Measurements from ENCODE around the gene ARL2BP. TPM values are rescaled to one million over a fixed set of nuclear protein-coding genes. Genes with fewer than 3 reads are reported as not detected.
A peak's percentile ranks its signal among the peaks of the same experiment; 100 is the strongest.

ARL2BP gene
- total and polyA plus RNA-seq, 7 donors, result 28.6 to 85.6 (median 64.7) TPM

- no peak for DNase-seq
- no peaks in the 10 kb centered on the region for H3K36me3 ChIP-seq
- H3K27ac ChIP-seq, result peak overlapping the region in 1 of 4 donors; percentile 18
- peak overlapping the region; percentile 24 to 60 (median 52) for H3K4me3 ChIP-seq
- intact Hi-C loops (cut with DNase I), result no loop called here
- H3K9me3 ChIP-seq, result no peaks in the 10 kb centered on the region
- 16 to 20% methylated on average over 22 of the region's 22 CpGs for WGBS, 2 donors
- H3K27me3 ChIP-seq, result peaks cover 9 to 37% (median 26%) of the 10 kb centered on the region in 3 donors
- H3K4me1 ChIP-seq, result peaks cover 0 to 14% (median 13%) of the 10 kb centered on the region in 4 donors
- TF ChIP-seq POLR2A (IDR thresholded peaks at IDR 0.05) (no peak), POLR2AphosphoS5 (IDR thresholded peaks at IDR 0.05) (no peak), EP300 (IDR thresholded peaks at IDR 0.05) (no peak)
- TF ChIP-seq, protein P1, sequence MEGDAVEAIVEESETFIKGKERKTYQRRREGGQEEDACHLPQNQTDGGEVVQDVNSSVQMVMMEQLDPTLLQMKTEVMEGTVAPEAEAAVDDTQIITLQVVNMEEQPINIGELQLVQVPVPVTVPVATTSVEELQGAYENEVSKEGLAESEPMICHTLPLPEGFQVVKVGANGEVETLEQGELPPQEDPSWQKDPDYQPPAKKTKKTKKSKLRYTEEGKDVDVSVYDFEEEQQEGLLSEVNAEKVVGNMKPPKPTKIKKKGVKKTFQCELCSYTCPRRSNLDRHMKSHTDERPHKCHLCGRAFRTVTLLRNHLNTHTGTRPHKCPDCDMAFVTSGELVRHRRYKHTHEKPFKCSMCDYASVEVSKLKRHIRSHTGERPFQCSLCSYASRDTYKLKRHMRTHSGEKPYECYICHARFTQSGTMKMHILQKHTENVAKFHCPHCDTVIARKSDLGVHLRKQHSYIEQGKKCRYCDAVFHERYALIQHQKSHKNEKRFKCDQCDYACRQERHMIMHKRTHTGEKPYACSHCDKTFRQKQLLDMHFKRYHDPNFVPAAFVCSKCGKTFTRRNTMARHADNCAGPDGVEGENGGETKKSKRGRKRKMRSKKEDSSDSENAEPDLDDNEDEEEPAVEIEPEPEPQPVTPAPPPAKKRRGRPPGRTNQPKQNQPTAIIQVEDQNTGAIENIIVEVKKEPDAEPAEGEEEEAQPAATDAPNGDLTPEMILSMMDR (IDR thresholded peaks at IDR 0.05), result no peak
Measured at GRCh38 chr16:57284952-57285363, 39.9 kb downstream of the ARL2BP start.

GRCh38 chr16:57285379-57285778 is 40.3 kb downstream of the ARL2BP start:
- intact Hi-C loops (cut with DNase I), result no loop called here
- H3K9me3 ChIP-seq, result no peaks in the 10 kb centered on the region
- H3K27ac ChIP-seq, result no peak overlapping the region
- no peak overlapping the region for H3K4me3 ChIP-seq
- 77 to 81% methylated on average over 5 of the region's 5 CpGs for WGBS, 2 donors
- no peak for TF ChIP-seq EP300 (IDR thresholded peaks at IDR 0.05)
- DNase-seq, result no peak
- no peaks in the 10 kb centered on the region for H3K36me3 ChIP-seq
- H3K4me1 ChIP-seq, result peaks cover 0 to 14% (median 13%) of the 10 kb centered on the region in 4 donors
- peaks cover 9 to 37% (median 26%) of the 10 kb centered on the region in 3 donors for H3K27me3 ChIP-seq

GRCh38 chr16:57289391-57290257 is 44.6 kb downstream of the ARL2BP start:
- no peak overlapping the region for H3K27ac ChIP-seq
- WGBS, 2 donors, result 71 to 76% methylated on average over 14 of the region's 14 CpGs
- TF ChIP-seq POLR2AphosphoS5 (IDR thresholded peaks at IDR 0.05) (no peak), POLR2A (IDR thresholded peaks at IDR 0.05) (no peak)
- TF ChIP-seq, protein P1 (IDR thresholded peaks at IDR 0.05), result no peak

GRCh38 chr16:57297856-57298255 is 52.8 kb downstream of the ARL2BP start:
- H3K9me3 ChIP-seq, result no peaks in the 10 kb centered on the region
- no peaks in the 10 kb centered on the region for H3K27me3 ChIP-seq
- intact Hi-C loops (cut with DNase I), result loop anchor here (5.0 kb wide), 2 partner anchors 111 to 206 kb away; partner anchors contain the start of genes CPNE2, PSME3IP1 and RSPRY1
- peak; percentile 40 for DNase-seq
- H3K27ac ChIP-seq, result no peak overlapping the region
- H3K36me3 ChIP-seq, result no peaks in the 10 kb centered on the region
- peaks cover 0 to 16% (median 14%) of the 10 kb centered on the region in 4 donors for H3K4me1 ChIP-seq
- no peak overlapping the region for H3K4me3 ChIP-seq
- TF ChIP-seq POLR2A (IDR thresholded peaks at IDR 0.05) (no peak), POLR2AphosphoS5 (IDR thresholded peaks at IDR 0.05) (no peak), EP300 (IDR thresholded peaks at IDR 0.05) (no peak)
- TF ChIP-seq, protein P1 (IDR thresholded peaks at IDR 0.05), result no peak
- WGBS, 2 donors, result 15 to 54% methylated on average over 13 of the region's 13 CpGs

More at GRCh38 chr16:57289391-57290257, 44.6 kb downstream of the ARL2BP start:
- DNase-seq, result peak; percentile 29
- intact Hi-C loops (cut with DNase I), result no loop called here
- peaks cover 0 to 12% (median 8%) of the 10 kb centered on the region in 3 donors for H3K27me3 ChIP-seq
- no peaks in the 10 kb centered on the region for H3K9me3 ChIP-seq
- H3K4me1 ChIP-seq, result peaks cover 0 to 5% (median 4%) of the 10 kb centered on the region in 4 donors
- H3K36me3 ChIP-seq, result no peaks in the 10 kb centered on the region
- H3K4me3 ChIP-seq, result no peak overlapping the region

DNA sequence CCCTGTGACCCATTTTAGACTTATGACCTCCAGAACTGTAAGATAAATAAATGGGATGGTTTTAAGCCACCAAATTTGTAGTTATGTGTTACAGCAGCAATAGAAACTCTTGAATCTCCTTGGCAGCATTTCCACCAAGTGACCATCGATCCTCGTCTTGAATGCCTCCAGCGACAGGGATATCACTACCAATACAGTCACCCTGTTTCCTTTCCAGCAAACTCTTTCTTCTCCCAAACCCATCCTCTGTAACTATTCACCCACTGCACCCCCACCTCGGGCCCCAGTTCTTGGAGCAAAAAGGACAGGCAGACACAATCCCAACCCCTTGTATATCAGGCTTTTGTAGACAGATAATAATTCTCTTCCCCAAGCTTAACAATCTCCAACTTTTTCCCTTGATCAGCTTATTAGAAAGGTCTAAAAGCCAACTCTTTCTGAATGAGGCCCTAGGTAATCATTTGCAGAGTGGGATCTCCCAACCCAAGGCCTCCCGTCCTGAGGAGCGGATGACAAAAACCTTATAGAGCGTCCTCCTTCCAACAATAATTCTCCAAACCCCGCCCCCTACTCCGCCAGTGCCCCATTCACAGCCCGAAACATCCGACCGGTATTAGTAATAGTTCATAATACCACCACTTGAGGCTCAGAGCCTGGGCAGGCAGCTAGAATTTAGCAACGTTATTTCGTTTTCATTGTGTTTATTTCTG is 54.1 kb downstream of the ARL2BP start:
- H3K27ac ChIP-seq, result peak overlapping the region; percentile 83 to 94 (median 90)
- peak; percentile 40 for DNase-seq
- TF ChIP-seq POLR2AphosphoS5 (IDR thresholded peaks at IDR 0.05) (no peak), EP300 (IDR thresholded peaks at IDR 0.05) (no peak), POLR2A (IDR thresholded peaks at IDR 0.05) (no peak)
- TF ChIP-seq, protein P1 (IDR thresholded peaks at IDR 0.05), result no peak
- no peaks in the 10 kb centered on the region for H3K9me3 ChIP-seq
- H3K4me3 ChIP-seq, result peak overlapping the region; percentile 29 to 51 (median 44)
- intact Hi-C loops (cut with DNase I), result loop anchor here (1.0 to 5.0 kb wide), 3 partner anchors 54 to 207 kb away; partner anchors contain the start of genes ARL2BP, CPNE2, PSME3IP1 and RSPRY1
- H3K36me3 ChIP-seq, result no peaks in the 10 kb centered on the region
- peaks cover 0 to 19% (median 16%) of the 10 kb centered on the region in 4 donors for H3K4me1 ChIP-seq
- H3K27me3 ChIP-seq, result no peaks in the 10 kb centered on the region
- 21 to 24% methylated on average over 14 of the region's 14 CpGs for WGBS, 2 donors

Data from sigmoid colon (tissue), 7 donors.